ENCODE results near the gene TTC3.
A peak's percentile ranks its signal among the peaks of the same experiment; 100 is the strongest.
"Not testable (repeated sequence)": the region's sequence is repeated elsewhere in the genome, so short reads cannot be mapped to it uniquely, and the experiment has no call there.

The TTC3 gene

GRCh38 chr21:37202221-37203110 is 129.4 kb downstream of the TTC3 start:
- no peak for DNase-seq

GRCh38 chr21:37204580-37204979 is 131.5 kb downstream of the TTC3 start:
- DNase-seq, result peak; percentile 15

- peak; percentile 17 for DNase-seq
These were observed 133.4 kb downstream of the TTC3 start for GRCh38 chr21:37206496-37206895.

- peak; percentile 59 for DNase-seq
These were observed 134.5 kb downstream of the TTC3 start for GRCh38 chr21:37207441-37208009.

GRCh38 chr21:37208056-37208721 is 135.1 kb downstream of the TTC3 start:
- DNase-seq, result peak; percentile 64

GRCh38 chr21:37208741-37209225 is 135.7 kb downstream of the TTC3 start:
- DNase-seq, result no peak

- peak; percentile 32 for DNase-seq
These were observed 137.1 kb downstream of the TTC3 start for GRCh38 chr21:37210130-37210529.

GRCh38 chr21:37210799-37211198 is 137.7 kb downstream of the TTC3 start:
- DNase-seq, result no peak

GRCh38 chr21:37214952-37215351 is 141.9 kb downstream of the TTC3 start:
- no peak for DNase-seq

GRCh38 chr21:37219761-37220432 is 146.8 kb downstream of the TTC3 start:
- DNase-seq, result no peak

GRCh38 chr21:37220433-37220980 is 147.5 kb downstream of the TTC3 start:
- peak; percentile 80 for DNase-seq

- peak; percentile 98 for DNase-seq
These were observed 148.1 kb downstream of the TTC3 start for GRCh38 chr21:37220981-37221664.

- not testable (repeated sequence) for DNase-seq
These were observed 149.2 kb downstream of the TTC3 start for GRCh38 chr21:37222248-37222647.

- peak; percentile 51 for DNase-seq
These were observed 150.8 kb downstream of the TTC3 start for GRCh38 chr21:37223804-37224345.

- DNase-seq, result peak; percentile 79
These were observed 152.1 kb downstream of the TTC3 start for GRCh38 chr21:37224861-37225839.

GRCh38 chr21:37226041-37226920 is 153.2 kb downstream of the TTC3 start:
- DNase-seq, result peak; percentile 53

GRCh38 chr21:37227071-37228002 is 154.3 kb downstream of the TTC3 start:
- DNase-seq, result peak; percentile 47

- DNase-seq, result peak; percentile 37
These were observed 154.9 kb downstream of the TTC3 start for GRCh38 chr21:37228003-37228400.
